Liver (tissue), 9 donors: Measurements from ENCODE around the gene CRLF1. TPM values are rescaled to one million over a fixed set of nuclear protein-coding genes. Genes with fewer than 3 reads are reported as not detected.

ENCODE experiments used
- DNase-seq: peaks from one replicate; pipeline ENCODE4 v3.0.0-alpha.2; 2017; ENCODE audit warnings: low spot score
- H3K27ac ChIP-seq, 2 donors: one replicate each; pipeline ENCODE4 v1.7.0; 2013; ENCODE audit warnings: inconsistent platforms in 2 of 2, low read length in 2 of 2, control low read depth in 1 of 2, low read depth in 1 of 2, mild to moderate bottlenecking in 1 of 2
- H3K27me3 ChIP-seq, 4 donors: one replicate each; pipeline versions ENCODE4 v1.6.1 to v1.7.0; 2013; ENCODE audit warnings: low read length in 3 of 4, inconsistent platforms in 1 of 4, mild to moderate bottlenecking in 1 of 4, moderate library complexity in 1 of 4; ENCODE audit not compliant: control insufficient read depth in 4 of 4, insufficient read depth in 4 of 4
- H3K36me3 ChIP-seq, 4 donors: one replicate each; pipeline versions ENCODE4 v1.6.1 to v1.7.0; 2013; ENCODE audit warnings: low read length in 3 of 4, mild to moderate bottlenecking in 3 of 4, low read depth in 1 of 4, moderate library complexity in 1 of 4; ENCODE audit not compliant: control insufficient read depth in 4 of 4, insufficient read depth in 3 of 4
- H3K4me1 ChIP-seq, 4 donors: one replicate each; pipeline versions ENCODE4 v1.6.1 to v1.7.0; 2013; ENCODE audit warnings: low read length in 3 of 4, mild to moderate bottlenecking in 3 of 4, moderate library complexity in 1 of 4; ENCODE audit not compliant: control insufficient read depth in 4 of 4, insufficient read depth in 4 of 4
- H3K4me3 ChIP-seq, 3 donors: one replicate each; pipeline versions ENCODE4 v1.6.1 to v1.7.0; 2013; ENCODE audit warnings: low read length in 3 of 3, control low read depth in 1 of 3, low read depth in 1 of 3, mild to moderate bottlenecking in 1 of 3
- H3K9ac ChIP-seq, 2 donors: one replicate each; pipeline ENCODE4 v1.7.0; 2013; ENCODE audit warnings: low read length in 2 of 2, mild to moderate bottlenecking in 2 of 2, moderate library complexity in 2 of 2, control low read depth in 1 of 2, low read depth in 1 of 2
- H3K9me3 ChIP-seq, 4 donors: one replicate each; pipeline versions ENCODE4 v1.6.1 to v1.7.0; 2013; ENCODE audit warnings: low read length in 3 of 4; ENCODE audit not compliant: control insufficient read depth in 4 of 4
- ATF3 ChIP-seq: IDR thresholded peaks from 2 replicates; pipeline ENCODE4 v1.6.1; 2016; ENCODE audit warnings: antibody characterized with exemption
- CTCF ChIP-seq: fragments of 150-350 bp; IDR thresholded peaks from 2 replicates; pipeline ENCODE4 v1.5.1; 2017; ENCODE audit warnings: improper control_type of control experiment, low read depth, low read length; ENCODE audit not compliant: missing input control
- EGR1 ChIP-seq, 2 donors: IDR thresholded peaks; 2 replicates each; pipeline ENCODE4 v1.6.1; 2016 to 2018; ENCODE audit warnings: antibody characterized with exemption in 2 of 2, low read depth in 2 of 2
- FOXA1 ChIP-seq: IDR thresholded peaks from 2 replicates; pipeline ENCODE4 v1.6.1; 2016; ENCODE audit warnings: antibody characterized with exemption
- FOXA2 ChIP-seq: IDR thresholded peaks from 2 replicates; pipeline ENCODE4 v1.6.1; 2016; ENCODE audit warnings: antibody characterized with exemption
- GABPA ChIP-seq, 2 donors: IDR thresholded peaks in 1 of 2; conservative IDR thresholded peaks in 1 of 2; 2 replicates each; pipeline ENCODE4 v1.6.1; 2016; ENCODE audit warnings: antibody characterized with exemption in 2 of 2, mild to moderate bottlenecking in 1 of 2, moderate library complexity in 1 of 2
- HNF4A ChIP-seq, 2 donors: conservative IDR thresholded peaks; 2 replicates each; pipeline ENCODE4 v1.6.1; 2016; ENCODE audit warnings: antibody characterized with exemption in 2 of 2, mild to moderate bottlenecking in 2 of 2
- HNF4G ChIP-seq: IDR thresholded peaks from 2 replicates; pipeline ENCODE4 v1.6.1; 2016; ENCODE audit warnings: antibody characterized with exemption
- JUND ChIP-seq, 2 donors: IDR thresholded peaks; 2 replicates each; pipeline ENCODE4 v1.6.1; 2016; ENCODE audit warnings: antibody characterized with exemption in 2 of 2
- MAX ChIP-seq: IDR thresholded peaks from 2 replicates; pipeline ENCODE4 v1.6.1; 2016; ENCODE audit warnings: antibody characterized with exemption
- NR2F2 ChIP-seq: IDR thresholded peaks from 2 replicates; pipeline ENCODE4 v1.6.1; 2016; ENCODE audit warnings: antibody characterized with exemption
- RAD21 ChIP-seq, 2 donors: IDR thresholded peaks; 2 replicates each; pipeline ENCODE4 v1.6.1; 2016; ENCODE audit warnings: antibody characterized with exemption in 2 of 2, mild to moderate bottlenecking in 2 of 2
- REST ChIP-seq: IDR thresholded peaks from 2 replicates; pipeline ENCODE4 v1.6.1; 2016; ENCODE audit warnings: antibody characterized with exemption, mild to moderate bottlenecking
- RXRA ChIP-seq, 2 donors: IDR thresholded peaks; 2 replicates each; pipeline ENCODE4 v1.6.1; 2017 to 2018; ENCODE audit warnings: antibody characterized with exemption in 2 of 2, mild to moderate bottlenecking in 1 of 2
- TAF1 ChIP-seq: conservative IDR thresholded peaks from 2 replicates; pipeline ENCODE4 v1.6.1; 2016; ENCODE audit warnings: antibody characterized with exemption, mild to moderate bottlenecking
- YY1 ChIP-seq: IDR thresholded peaks from 2 replicates; pipeline ENCODE4 v1.6.1; 2016; ENCODE audit warnings: antibody characterized with exemption, mild to moderate bottlenecking
- WGBS: extraction: QIAGEN DNeasy Blood & Tissue Kit; methylation state at CpG from one replicate; pipeline ENCODE4 v1.1.7; 2013; 5-methylcytosine and 5-hydroxymethylcytosine counted together
- polyA plus RNA-seq, 2 donors: library from polyadenylated mRNA; stranded (reverse) in 1 of 2; unstranded in 1 of 2; fragments of 200-250 nt in 1 of 2; fragments of >200 nt in 1 of 2; fragmentation: Nextera tagmentation in 1 of 2; extraction: Ambion mirVana in 1 of 2; gene quantifications; one replicate each; pipeline versions ENCODE4 v1.2.1 to v1.2.3, GENCODE V29; 2013 to 2015
- total RNA-seq, 2 donors: library from RNA; depleted of rRNA; stranded (reverse); fragments of >200 nt; gene quantifications; one replicate each; pipeline ENCODE4 v1.2.3, GENCODE V29; 2014
- TF ChIP-seq, protein P1 (sequence below): IDR thresholded peaks from 2 replicates; pipeline ENCODE4 v1.6.1; 2016; ENCODE audit warnings: antibody characterized with exemption
- donor health status: healthy.
- donor health status: healthy.
- donor health status: healthy.
- donor health status: healthy.
- donor health status: healthy.

The CRLF1 gene
- total and polyA plus RNA-seq, 4 donors, result 0.49 to 1.9 (median 1.6) TPM; not detected in 1

DNA sequence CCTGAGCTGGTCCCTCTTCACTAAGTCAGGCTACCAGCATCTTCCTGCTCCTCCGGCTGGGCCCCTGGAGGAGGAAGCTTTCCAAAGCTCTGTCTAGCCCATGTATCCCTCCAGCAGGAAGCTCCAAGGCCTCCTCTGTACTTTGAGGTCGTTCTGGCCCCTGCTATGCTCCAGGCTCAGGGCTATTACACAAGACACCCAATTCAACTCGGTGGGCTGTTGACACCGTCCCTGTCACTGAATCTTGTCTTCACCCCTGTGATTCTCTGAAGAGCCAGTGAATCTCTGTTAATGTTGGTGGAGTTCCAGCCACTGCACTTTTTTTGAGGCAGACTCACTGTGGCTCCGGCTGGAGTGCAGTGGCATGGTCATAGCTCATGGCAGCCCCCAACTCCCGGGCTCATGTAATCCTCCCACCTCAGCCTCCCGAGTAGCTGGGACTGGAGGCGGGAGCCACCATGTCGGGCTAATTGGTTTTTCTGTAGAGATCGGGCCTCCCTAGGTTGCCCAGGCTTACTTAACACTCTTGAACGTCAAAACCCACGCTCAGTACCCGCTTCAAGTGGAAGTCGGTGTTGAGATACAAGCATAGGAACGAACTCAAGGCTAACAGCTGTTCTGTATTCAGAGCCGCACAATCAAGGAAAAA lies 18.5 kb downstream of the CRLF1 start:
- Histone ChIP-seq H3K27ac (peak overlapping the region; percentile 74 to 84), H3K4me1 (peaks cover 5 to 17% (median 11%) of the 10 kb centered on the region in 4 donors), H3K36me3 (peaks cover 0 to 3% (median 1%) of the 10 kb centered on the region in 4 donors), H3K27me3 (no peaks in the 10 kb centered on the region), H3K9me3 (no peaks in the 10 kb centered on the region), H3K4me3 (peak overlapping the region; percentile 72 to 83 (median 78)), H3K9ac (peak overlapping the region in 1 of 2 donors; percentile 30)
- 43% methylated on average over 16 of the region's 16 CpGs for WGBS
- TF ChIP-seq ATF3 (no peak), NR2F2 (peak; percentile 24)
- DNase-seq, result no peak

GRCh38 chr19:18587561-18587960 lies 19.0 kb downstream of the CRLF1 start:
- no peaks in the 10 kb centered on the region for H3K9me3 ChIP-seq
- TF ChIP-seq MAX (no peak), ATF3 (no peak), NR2F2 (no peak), TAF1 (no peak), HNF4A (conservative IDR thresholded peaks at IDR 0.05) (no peak), YY1 (no peak), HNF4G (no peak), GABPA (IDR thresholded peaks at IDR 0.05 in 1 of 2, conservative IDR thresholded peaks at IDR 0.05 in 1 of 2) (no peak), EGR1 (IDR thresholded peaks at IDR 0.05; ENCODE audit: low read depth in 2 of 2) (no peak), RXRA (IDR thresholded peaks at IDR 0.05) (no peak), RAD21 (IDR thresholded peaks at IDR 0.05) (no peak), REST (no peak), FOXA2 (no peak), FOXA1 (no peak), CTCF (no peak), JUND (IDR thresholded peaks at IDR 0.05) (no peak)
- TF ChIP-seq, protein P1, sequence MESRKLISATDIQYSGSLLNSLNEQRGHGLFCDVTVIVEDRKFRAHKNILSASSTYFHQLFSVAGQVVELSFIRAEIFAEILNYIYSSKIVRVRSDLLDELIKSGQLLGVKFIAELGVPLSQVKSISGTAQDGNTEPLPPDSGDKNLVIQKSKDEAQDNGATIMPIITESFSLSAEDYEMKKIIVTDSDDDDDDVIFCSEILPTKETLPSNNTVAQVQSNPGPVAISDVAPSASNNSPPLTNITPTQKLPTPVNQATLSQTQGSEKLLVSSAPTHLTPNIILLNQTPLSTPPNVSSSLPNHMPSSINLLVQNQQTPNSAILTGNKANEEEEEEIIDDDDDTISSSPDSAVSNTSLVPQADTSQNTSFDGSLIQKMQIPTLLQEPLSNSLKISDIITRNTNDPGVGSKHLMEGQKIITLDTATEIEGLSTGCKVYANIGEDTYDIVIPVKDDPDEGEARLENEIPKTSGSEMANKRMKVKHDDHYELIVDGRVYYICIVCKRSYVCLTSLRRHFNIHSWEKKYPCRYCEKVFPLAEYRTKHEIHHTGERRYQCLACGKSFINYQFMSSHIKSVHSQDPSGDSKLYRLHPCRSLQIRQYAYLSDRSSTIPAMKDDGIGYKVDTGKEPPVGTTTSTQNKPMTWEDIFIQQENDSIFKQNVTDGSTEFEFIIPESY, result no peak
- DNase-seq, result no peak
- no peak overlapping the region for H3K27ac ChIP-seq
- peaks cover 5 to 17% (median 11%) of the 10 kb centered on the region in 4 donors for H3K4me1 ChIP-seq
- WGBS, result 95% methylated on average over 12 of the region's 12 CpGs
- no peaks in the 10 kb centered on the region for H3K27me3 ChIP-seq
- H3K9ac ChIP-seq, result no peak overlapping the region
- no peak overlapping the region for H3K4me3 ChIP-seq
- H3K36me3 ChIP-seq, result peaks cover 0 to 3% (median 1%) of the 10 kb centered on the region in 4 donors
